HepG2 (cell line): Measurements from ENCODE around the gene TRIM4. TPM values are rescaled to one million over a fixed set of nuclear protein-coding genes. Genes with fewer than 3 reads are reported as not detected.
A peak's percentile ranks its signal among the peaks of the same experiment; 100 is the strongest.

Experiments used
- CC2D1A ChIP-seq: sonication (generic); formaldehyde crosslinking; IDR thresholded peaks from 2 replicates; pipeline ENCODE4 v1.8.1; 2023; ENCODE audit warnings: mild to moderate bottlenecking, missing genetic modification reagents
- IRF2 ChIP-seq: IDR thresholded peaks from 2 replicates; pipeline ENCODE4 v1.6.1; 2018; ENCODE audit warnings: missing genetic modification reagents, missing compliant biosample characterization
- NCOA2 ChIP-seq: sonication (generic); formaldehyde crosslinking; IDR thresholded peaks from 2 replicates; pipeline ENCODE4 v1.8.0; 2022; ENCODE audit warnings: inconsistent platforms
- SOX13 ChIP-seq, 3 experiments: fragments of 450-650 bp in 1 of 3; sonication (generic) in 1 of 3; formaldehyde crosslinking in 1 of 3; IDR thresholded peaks in 2 of 3; conservative IDR thresholded peaks in 1 of 3; 2 replicates each; pipeline versions ENCODE4 v1.5.0 to v1.6.1; 2016 to 2020; ENCODE audit warnings: antibody characterized with exemption in 1 of 3, mild to moderate bottlenecking in 1 of 3, missing compliant biosample characterization in 1 of 3, missing genetic modification reagents in 1 of 3, moderate library complexity in 1 of 3
- TARDBP ChIP-seq: sonication (generic); formaldehyde crosslinking; IDR thresholded peaks from 2 replicates; pipeline ENCODE4 v1.8.0; 2022; ENCODE audit warnings: mild to moderate bottlenecking, missing genetic modification reagents
- ZNF282 ChIP-seq: fragments of 450-650 bp; IDR thresholded peaks from 2 replicates; pipeline ENCODE4 v1.6.1; 2018; ENCODE audit not compliant: partially characterized antibody
- ZNF3 ChIP-seq: IDR thresholded peaks from 2 replicates; pipeline ENCODE4 v1.7.0; 2017; ENCODE audit warnings: inconsistent platforms
- polyA plus RNA-seq, 8 experiments: library from polyadenylated mRNA; depleted of rRNA in 3 of 8; stranded (reverse) in 7 of 8; unstranded in 1 of 8; fragments of >200 nt; fragmentation: Illumina TruSeq in 4 of 8; extraction: Trizol in 4 of 8; gene quantifications; 2 replicates each; pipeline versions ENCODE4 v1.2.1 to v1.2.3, GENCODE V29; 2011 to 2016; ENCODE audit warnings: low read depth in 4 of 8, missing spikeins in 1 of 8, mixed read lengths in 1 of 8; ENCODE audit not compliant: insufficient read depth in 1 of 8
- total RNA-seq, 5 experiments: library from RNA; depleted of rRNA; stranded (reverse); fragments of >200 nt; fragmentation: Illumina TruSeq; extraction: Trizol; gene quantifications; 2 replicates each; pipeline ENCODE4 v1.2.3, GENCODE V29; 2016; ENCODE audit warnings: low read depth in 1 of 5
- TF ChIP-seq, protein P1 (sequence below): sonication (generic); formaldehyde crosslinking; IDR thresholded peaks from 2 replicates; pipeline ENCODE4 v1.4.0; 2020; ENCODE audit warnings: missing genetic modification reagents, borderline replicate concordance
- TF ChIP-seq, protein P2 (sequence below): sonication (generic); formaldehyde crosslinking; IDR thresholded peaks from 2 replicates; pipeline ENCODE4 v1.5.0; 2020; ENCODE audit warnings: missing genetic modification reagents
- TF ChIP-seq, protein P3 (sequence below): sonication (generic); formaldehyde crosslinking; IDR thresholded peaks from 2 replicates; pipeline ENCODE4 v1.5.0; 2020; ENCODE audit warnings: missing genetic modification reagents, mild to moderate bottlenecking, borderline replicate concordance
- TF ChIP-seq, protein P4 (sequence below): sonication (generic); formaldehyde crosslinking; IDR thresholded peaks from 2 replicates; pipeline ENCODE4 v1.4.0; 2020; ENCODE audit warnings: low read depth, mild to moderate bottlenecking, missing genetic modification reagents

Gene TRIM4
- total and polyA plus RNA-seq, 2 of the 13 experiments (the other 11 are each of a cell fraction or from before 2014, with no cell fraction given), result 17.6 to 21.7 TPM

DNA sequence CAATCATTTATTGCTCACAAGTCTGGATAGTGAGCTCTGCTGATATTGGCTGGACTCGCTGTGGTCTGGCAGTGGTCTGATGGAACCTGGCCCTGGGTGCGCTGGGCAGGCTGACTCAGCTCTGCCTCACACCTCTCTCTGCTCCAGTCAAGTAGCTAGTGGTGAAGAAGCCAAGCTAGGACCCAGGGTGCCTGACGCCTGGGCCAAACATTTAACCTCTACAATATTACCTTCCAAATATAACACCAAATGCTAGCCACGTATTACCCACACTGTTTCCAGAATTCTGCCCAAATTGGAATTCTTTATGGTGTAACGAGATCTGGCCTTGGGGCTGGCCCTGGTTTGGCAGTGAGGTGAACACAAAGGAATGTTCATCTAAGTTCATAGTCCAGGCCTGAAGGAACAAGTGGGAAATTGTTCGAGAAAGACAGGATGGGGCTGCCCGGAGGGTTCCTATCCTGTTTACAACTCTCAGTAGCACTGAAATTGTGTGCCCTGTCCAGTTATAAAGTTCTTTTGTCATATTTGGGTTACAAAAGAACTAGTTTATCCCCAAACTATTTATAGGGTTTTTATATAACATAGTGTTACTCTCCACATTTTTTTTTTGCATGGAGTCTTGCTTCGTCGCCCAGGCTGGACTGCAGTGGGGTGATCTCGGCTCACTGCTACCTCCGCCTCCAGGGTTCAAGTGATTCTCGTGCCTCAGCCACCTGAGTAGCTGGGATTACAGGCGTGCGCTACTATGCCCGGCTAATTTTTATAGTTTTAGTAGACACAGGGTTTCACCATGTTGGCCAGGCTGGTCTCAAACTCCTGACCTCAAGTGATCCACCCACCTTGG lies 58.8 kb downstream of the TRIM4 start (continued):
- TF ChIP-seq, protein P1, sequence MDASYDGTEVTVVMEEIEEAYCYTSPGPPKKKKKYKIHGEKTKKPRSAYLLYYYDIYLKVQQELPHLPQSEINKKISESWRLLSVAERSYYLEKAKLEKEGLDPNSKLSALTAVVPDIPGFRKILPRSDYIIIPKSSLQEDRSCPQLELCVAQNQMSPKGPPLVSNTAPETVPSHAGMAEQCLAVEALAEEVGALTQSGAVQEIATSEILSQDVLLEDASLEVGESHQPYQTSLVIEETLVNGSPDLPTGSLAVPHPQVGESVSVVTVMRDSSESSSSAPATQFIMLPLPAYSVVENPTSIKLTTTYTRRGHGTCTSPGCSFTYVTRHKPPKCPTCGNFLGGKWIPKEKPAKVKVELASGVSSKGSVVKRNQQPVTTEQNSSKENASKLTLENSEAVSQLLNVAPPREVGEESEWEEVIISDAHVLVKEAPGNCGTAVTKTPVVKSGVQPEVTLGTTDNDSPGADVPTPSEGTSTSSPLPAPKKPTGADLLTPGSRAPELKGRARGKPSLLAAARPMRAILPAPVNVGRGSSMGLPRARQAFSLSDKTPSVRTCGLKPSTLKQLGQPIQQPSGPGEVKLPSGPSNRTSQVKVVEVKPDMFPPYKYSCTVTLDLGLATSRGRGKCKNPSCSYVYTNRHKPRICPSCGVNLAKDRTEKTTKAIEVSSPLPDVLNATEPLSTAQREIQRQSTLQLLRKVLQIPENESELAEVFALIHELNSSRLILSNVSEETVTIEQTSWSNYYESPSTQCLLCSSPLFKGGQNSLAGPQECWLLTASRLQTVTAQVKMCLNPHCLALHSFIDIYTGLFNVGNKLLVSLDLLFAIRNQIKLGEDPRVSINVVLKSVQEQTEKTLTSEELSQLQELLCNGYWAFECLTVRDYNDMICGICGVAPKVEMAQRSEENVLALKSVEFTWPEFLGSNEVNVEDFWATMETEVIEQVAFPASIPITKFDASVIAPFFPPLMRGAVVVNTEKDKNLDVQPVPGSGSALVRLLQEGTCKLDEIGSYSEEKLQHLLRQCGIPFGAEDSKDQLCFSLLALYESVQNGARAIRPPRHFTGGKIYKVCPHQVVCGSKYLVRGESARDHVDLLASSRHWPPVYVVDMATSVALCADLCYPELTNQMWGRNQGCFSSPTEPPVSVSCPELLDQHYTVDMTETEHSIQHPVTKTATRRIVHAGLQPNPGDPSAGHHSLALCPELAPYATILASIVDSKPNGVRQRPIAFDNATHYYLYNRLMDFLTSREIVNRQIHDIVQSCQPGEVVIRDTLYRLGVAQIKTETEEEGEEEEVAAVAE (CRISPR knock-in tag), result no peak
- TF ChIP-seq, protein P2, sequence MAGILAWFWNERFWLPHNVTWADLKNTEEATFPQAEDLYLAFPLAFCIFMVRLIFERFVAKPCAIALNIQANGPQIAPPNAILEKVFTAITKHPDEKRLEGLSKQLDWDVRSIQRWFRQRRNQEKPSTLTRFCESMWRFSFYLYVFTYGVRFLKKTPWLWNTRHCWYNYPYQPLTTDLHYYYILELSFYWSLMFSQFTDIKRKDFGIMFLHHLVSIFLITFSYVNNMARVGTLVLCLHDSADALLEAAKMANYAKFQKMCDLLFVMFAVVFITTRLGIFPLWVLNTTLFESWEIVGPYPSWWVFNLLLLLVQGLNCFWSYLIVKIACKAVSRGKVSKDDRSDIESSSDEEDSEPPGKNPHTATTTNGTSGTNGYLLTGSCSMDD (CRISPR knock-in tag), result no peak
- TF ChIP-seq SOX13 (IDR thresholded peaks at IDR 0.05) (no peak), SOX13 (CRISPR knock-in tag; conservative IDR thresholded peaks at IDR 0.05 in 1 of 2, IDR thresholded peaks at IDR 0.05 in 1 of 2) (peak in 1 of 2 experiments; percentile 82; a peak in 2 of 4 replicates), NCOA2 (CRISPR knock-in tag) (peak; percentile 87), CC2D1A (CRISPR knock-in tag) (no peak), ZNF3 (CRISPR knock-in tag) (no peak), IRF2 (CRISPR knock-in tag) (no peak), ZNF282 (no peak), TARDBP (CRISPR knock-in tag) (peak; percentile 70; the same call in 1 of the 2 replicates)
- TF ChIP-seq, protein P3, sequence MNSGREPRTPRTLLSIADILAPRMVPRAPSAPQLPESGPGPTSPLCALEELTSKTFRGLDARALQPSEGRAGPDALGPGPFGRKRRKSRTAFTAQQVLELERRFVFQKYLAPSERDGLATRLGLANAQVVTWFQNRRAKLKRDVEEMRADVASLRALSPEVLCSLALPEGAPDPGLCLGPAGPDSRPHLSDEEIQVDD, result no peak
- TF ChIP-seq, protein P4, sequence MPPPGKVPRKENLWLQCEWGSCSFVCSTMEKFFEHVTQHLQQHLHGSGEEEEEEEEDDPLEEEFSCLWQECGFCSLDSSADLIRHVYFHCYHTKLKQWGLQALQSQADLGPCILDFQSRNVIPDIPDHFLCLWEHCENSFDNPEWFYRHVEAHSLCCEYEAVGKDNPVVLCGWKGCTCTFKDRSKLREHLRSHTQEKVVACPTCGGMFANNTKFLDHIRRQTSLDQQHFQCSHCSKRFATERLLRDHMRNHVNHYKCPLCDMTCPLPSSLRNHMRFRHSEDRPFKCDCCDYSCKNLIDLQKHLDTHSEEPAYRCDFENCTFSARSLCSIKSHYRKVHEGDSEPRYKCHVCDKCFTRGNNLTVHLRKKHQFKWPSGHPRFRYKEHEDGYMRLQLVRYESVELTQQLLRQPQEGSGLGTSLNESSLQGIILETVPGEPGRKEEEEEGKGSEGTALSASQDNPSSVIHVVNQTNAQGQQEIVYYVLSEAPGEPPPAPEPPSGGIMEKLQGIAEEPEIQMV (CRISPR knock-in tag), result no peak
